ENCODE data around the gene NNAT.

NNAT gene

GRCh38 chr20:37518606-37519507 lies 2.2 kb upstream of the NNAT start:
- no peaks in the 10 kb centered on the region for H3K27me3 ChIP-seq (replicated peaks; ENCODE audit: control insufficient read depth, insufficient read depth, low read length)
- H3K4me3 ChIP-seq (replicated peaks; ENCODE audit: low read depth, low read length) = no peak overlapping the region
- no peak for DNase-seq (ENCODE audit: extremely low read depth, insufficient read length)
- TF ChIP-seq CTCF (IDR thresholded peaks at IDR 0.05; ENCODE audit: insufficient read depth, low read length, poor library complexity, severe bottlenecking) = no peak
- peaks cover 15% of the 10 kb centered on the region for H3K36me3 ChIP-seq (ENCODE audit: control insufficient read depth, insufficient read depth, low read length)

DNA sequence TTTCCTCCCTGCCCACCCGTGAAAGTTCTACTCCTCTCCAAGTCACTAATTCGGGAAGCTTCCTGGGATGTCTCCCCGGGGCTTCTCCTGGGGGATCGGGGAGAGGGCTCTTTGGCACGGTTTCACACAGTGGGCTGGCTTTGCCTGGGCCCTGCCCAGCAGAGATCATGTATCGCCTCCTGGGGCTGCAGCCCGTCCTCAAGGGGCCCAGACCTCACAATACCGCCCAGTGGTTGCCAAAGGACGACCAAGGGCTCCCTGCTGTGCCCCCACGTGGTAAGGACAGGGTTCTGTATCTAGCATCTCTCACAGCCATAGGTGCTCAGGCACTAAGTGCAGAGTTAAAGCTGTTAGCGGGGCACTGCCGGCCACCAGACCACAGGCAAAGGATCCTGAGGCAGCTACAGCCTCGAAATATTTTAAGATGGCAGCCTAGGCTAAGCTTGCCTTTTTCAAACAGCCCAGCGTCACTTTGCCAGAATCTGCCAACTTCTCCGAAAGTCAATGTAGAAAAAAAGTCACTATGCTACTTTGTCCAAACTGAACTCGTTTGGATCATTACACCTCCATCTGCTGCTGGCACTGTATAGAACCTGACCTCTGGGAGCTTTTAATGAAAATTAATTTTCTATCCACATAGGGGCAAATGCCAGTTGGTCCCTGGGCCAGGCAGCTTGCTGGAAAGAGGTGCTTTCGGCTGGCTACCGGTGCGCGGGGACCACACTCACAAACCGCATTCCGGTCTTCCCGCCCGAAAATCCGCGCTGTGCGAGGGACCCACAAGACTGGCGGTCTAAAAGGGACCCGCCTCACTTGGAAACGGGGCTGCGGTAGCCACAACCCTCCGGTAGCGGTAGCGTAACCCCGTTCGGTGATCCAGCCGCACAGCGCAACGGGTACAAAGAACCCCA lies 1.3 kb upstream of the NNAT start:
- TF ChIP-seq CTCF (IDR thresholded peaks at IDR 0.05; ENCODE audit: insufficient read depth, low read length, poor library complexity, severe bottlenecking) = no peak
- no peak overlapping the region for H3K4me3 ChIP-seq (replicated peaks; ENCODE audit: low read depth, low read length)
- H3K36me3 ChIP-seq (ENCODE audit: control insufficient read depth, insufficient read depth, low read length) = peaks cover 10% of the 10 kb centered on the region
- DNase-seq (ENCODE audit: extremely low read depth, insufficient read length) = no peak
- H3K27me3 ChIP-seq (replicated peaks; ENCODE audit: control insufficient read depth, insufficient read depth, low read length) = no peaks in the 10 kb centered on the region

GRCh38 chr20:37520419-37520955 lies 563 bp upstream of the NNAT start:
- Histone ChIP-seq H3K36me3 (ENCODE audit: control insufficient read depth, insufficient read depth, low read length) (peaks cover 9% of the 10 kb centered on the region), H3K4me3 (replicated peaks; ENCODE audit: low read depth, low read length) (no peak overlapping the region), H3K27me3 (replicated peaks; ENCODE audit: control insufficient read depth, insufficient read depth, low read length) (no peaks in the 10 kb centered on the region)
- no peak for TF ChIP-seq CTCF (IDR thresholded peaks at IDR 0.05; ENCODE audit: insufficient read depth, low read length, poor library complexity, severe bottlenecking)
- no peak for DNase-seq (ENCODE audit: extremely low read depth, insufficient read length)

DNA sequence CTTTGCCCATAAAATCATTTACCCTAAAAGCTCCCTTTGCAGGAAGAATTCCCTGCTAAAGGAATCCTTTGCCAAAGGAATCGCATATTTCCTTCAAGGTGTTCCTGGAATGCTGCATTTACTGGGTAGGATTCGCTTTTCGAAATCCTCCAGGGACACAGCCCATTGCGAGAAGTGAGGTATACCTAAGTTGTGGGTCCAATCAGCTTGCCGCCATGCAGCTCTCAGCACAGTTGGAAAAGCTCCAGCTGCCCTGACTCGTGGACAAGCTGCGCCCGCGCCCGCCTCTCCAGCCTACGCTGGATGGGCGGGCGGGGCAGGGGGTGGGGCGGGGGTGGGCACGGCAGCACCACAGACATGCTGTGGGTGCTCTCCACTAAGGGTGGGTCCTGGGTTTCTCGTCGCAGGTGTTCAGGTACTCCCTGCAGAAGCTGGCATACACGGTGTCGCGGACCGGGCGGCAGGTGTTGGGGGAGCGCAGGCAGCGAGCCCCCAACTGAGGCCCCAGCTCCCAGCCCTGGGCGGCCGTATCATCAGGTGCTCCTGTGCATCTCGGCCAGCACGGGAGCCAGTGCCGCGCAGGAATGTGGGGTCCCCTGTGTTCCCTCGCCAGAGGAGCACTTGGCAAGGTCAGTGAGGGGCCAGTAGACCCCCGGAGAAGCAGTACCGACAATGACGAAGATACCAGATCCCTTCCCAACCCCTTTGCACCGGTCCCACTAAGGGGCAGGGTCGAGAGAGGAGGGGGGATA lies 1.4 kb downstream of the NNAT start:
- peaks cover 8% of the 10 kb centered on the region for H3K36me3 ChIP-seq (ENCODE audit: control insufficient read depth, insufficient read depth, low read length)
- H3K4me3 ChIP-seq (replicated peaks; ENCODE audit: low read depth, low read length) = no peak overlapping the region
- DNase-seq (ENCODE audit: extremely low read depth, insufficient read length) = no peak
- no peak for TF ChIP-seq CTCF (IDR thresholded peaks at IDR 0.05; ENCODE audit: insufficient read depth, low read length, poor library complexity, severe bottlenecking)
- no peaks in the 10 kb centered on the region for H3K27me3 ChIP-seq (replicated peaks; ENCODE audit: control insufficient read depth, insufficient read depth, low read length)

GRCh38 chr20:37523012-37523391 lies 2.0 kb downstream of the NNAT start:
- Histone ChIP-seq H3K36me3 (ENCODE audit: control insufficient read depth, insufficient read depth, low read length) (peaks cover 6% of the 10 kb centered on the region), H3K27me3 (replicated peaks; ENCODE audit: control insufficient read depth, insufficient read depth, low read length) (no peaks in the 10 kb centered on the region), H3K4me3 (replicated peaks; ENCODE audit: low read depth, low read length) (no peak overlapping the region)
- DNase-seq (ENCODE audit: extremely low read depth, insufficient read length) = no peak
- no peak for TF ChIP-seq CTCF (IDR thresholded peaks at IDR 0.05; ENCODE audit: insufficient read depth, low read length, poor library complexity, severe bottlenecking)
